Measurements from ENCODE around the gene SLC38A11. TPM values are rescaled to one million over a fixed set of nuclear protein-coding genes. Genes with fewer than 3 reads are reported as not detected.
"Not testable (repeated sequence)": the region's sequence is repeated elsewhere in the genome, so short reads cannot be mapped to it uniquely, and the experiment has no call there.

The SLC38A11 gene
- total RNA-seq, 1 experiment from 2014 or later = not detected

DNA sequence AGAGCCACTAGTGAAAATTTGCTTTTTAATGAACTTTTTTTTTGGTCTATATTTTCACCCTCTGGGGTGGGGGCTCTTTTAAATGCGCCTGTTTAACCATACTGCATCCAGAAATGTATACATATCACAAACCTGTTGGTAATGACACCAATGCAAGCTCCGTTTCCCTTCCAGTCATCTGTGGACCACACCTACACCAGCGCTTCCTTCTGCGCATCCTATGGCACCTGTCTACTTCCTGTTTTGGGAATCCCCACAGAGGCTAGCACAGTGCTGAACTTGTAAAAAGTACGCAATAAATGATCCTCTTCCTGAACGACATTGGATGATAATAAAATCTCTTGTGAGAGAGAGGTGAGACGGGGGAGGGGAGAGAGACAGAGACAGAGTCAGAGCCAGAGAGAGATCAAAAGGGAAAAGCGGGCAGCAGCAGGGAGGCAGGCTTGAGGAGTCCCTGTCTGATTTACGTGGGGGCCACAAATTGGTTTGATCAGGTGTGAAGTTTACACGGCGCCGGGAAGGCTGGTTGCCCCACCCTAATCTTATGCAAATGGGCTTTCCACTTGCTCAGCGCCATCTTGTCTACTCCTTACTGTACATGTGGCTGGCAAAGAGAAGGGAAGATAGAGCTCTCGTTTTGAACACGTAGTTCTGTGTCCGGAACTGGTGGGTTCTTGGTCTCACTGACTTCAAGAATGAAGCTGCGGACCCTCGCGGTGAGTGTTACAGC lies 38.1 kb upstream of the SLC38A11 start:
- no peak for TF ChIP-seq EZH2 (IDR thresholded peaks at IDR 0.05; ENCODE audit: low read depth)
- TF ChIP-seq, protein P1, sequence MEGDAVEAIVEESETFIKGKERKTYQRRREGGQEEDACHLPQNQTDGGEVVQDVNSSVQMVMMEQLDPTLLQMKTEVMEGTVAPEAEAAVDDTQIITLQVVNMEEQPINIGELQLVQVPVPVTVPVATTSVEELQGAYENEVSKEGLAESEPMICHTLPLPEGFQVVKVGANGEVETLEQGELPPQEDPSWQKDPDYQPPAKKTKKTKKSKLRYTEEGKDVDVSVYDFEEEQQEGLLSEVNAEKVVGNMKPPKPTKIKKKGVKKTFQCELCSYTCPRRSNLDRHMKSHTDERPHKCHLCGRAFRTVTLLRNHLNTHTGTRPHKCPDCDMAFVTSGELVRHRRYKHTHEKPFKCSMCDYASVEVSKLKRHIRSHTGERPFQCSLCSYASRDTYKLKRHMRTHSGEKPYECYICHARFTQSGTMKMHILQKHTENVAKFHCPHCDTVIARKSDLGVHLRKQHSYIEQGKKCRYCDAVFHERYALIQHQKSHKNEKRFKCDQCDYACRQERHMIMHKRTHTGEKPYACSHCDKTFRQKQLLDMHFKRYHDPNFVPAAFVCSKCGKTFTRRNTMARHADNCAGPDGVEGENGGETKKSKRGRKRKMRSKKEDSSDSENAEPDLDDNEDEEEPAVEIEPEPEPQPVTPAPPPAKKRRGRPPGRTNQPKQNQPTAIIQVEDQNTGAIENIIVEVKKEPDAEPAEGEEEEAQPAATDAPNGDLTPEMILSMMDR (conservative IDR thresholded peaks at IDR 0.05) = no peak
- Histone ChIP-seq H3K27me3 (ENCODE audit: insufficient read depth, low read depth) (no peaks in the 10 kb centered on the region), H3K4me3 (no peak overlapping the region), H2AFZ (no peak overlapping the region), H3K4me1 (replicated peaks; ENCODE audit: insufficient read depth) (no peaks in the 10 kb centered on the region), H3K79me2 (ENCODE audit: low read depth) (no peaks in the 10 kb centered on the region), H3K27ac (no peak overlapping the region), H4K20me1 (ENCODE audit: insufficient read depth) (no peaks in the 10 kb centered on the region), H3K9me3 (ENCODE audit: insufficient read depth, low read depth) (no peaks in the 10 kb centered on the region), H3K36me3 (ENCODE audit: low read depth) (no peaks in the 10 kb centered on the region), H3K4me2 (no peak overlapping the region), H3F3A (ENCODE audit: insufficient read depth, low read depth) (no peaks in the 10 kb centered on the region), H3K9me2 (ENCODE audit: insufficient read depth) (no peaks in the 10 kb centered on the region)
- POLR2A ChIA-PET (ENCODE audit: unreplicated experiment) = interaction anchor here (0.6 kb wide), 2 partner anchors 117 to 210 kb away, joined by 5 to 6 read pairs; partner anchors contain the start of gene SCN3A
- DNase-seq = no peak
- intact Hi-C loops (cut with micrococcal nuclease; ENCODE audit: unreplicated experiment) = loop anchor here (5.0 kb wide), 1 partner anchor 256 kb away; no protein-coding TSS in a partner anchor
- CTCF ChIA-PET = interaction anchor here (0.5 to 0.8 kb wide), 5 partner anchors 14 to 1134 kb away, joined by 3 to 8 read pairs (median 3); partner anchors contain the start of genes SCN1A and SCN3A
- BruUV-seq (replicated peaks) = no TSS peak

DNA sequence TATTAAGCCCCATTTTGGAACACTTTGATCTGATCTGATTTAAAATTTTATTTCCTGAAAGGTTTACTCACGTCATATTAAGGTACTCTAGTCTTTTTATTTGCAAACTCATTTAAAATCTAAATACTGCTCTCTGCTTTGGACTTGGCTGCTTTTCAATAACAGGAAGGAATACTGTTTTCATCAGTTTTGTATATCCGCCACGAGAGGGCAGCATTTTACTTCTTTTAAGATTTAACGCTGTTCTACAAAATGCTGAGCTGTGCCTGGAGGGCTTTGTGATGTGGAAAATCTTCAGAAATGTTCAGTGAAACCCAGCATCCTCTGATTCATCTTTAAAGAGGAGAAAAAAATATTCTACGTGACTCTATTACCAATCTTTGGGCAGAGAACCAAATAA lies 37.5 kb upstream of the SLC38A11 start:
- DNase-seq = peak; percentile 14 to 64
- Histone ChIP-seq H3K9me3 (ENCODE audit: insufficient read depth, low read depth) (no peaks in the 10 kb centered on the region), H3K36me3 (ENCODE audit: low read depth) (no peaks in the 10 kb centered on the region), H3F3A (ENCODE audit: insufficient read depth, low read depth) (no peaks in the 10 kb centered on the region), H3K4me3 (no peak overlapping the region), H2AFZ (no peak overlapping the region), H3K4me2 (no peak overlapping the region), H3K9me2 (ENCODE audit: insufficient read depth) (no peaks in the 10 kb centered on the region), H3K27ac (no peak overlapping the region), H3K79me2 (ENCODE audit: low read depth) (no peaks in the 10 kb centered on the region), H3K4me1 (replicated peaks; ENCODE audit: insufficient read depth) (no peaks in the 10 kb centered on the region), H4K20me1 (ENCODE audit: insufficient read depth) (no peaks in the 10 kb centered on the region), H3K27me3 (ENCODE audit: insufficient read depth, low read depth) (no peaks in the 10 kb centered on the region)
- TF ChIP-seq, protein P1 (conservative IDR thresholded peaks at IDR 0.05) = peak; percentile 65
- no peak for TF ChIP-seq EZH2 (IDR thresholded peaks at IDR 0.05; ENCODE audit: low read depth)
- ChIA-PET POLR2A (ENCODE audit: unreplicated experiment) (interaction anchor here (0.6 kb wide), 2 partner anchors 116 to 211 kb away, joined by 5 to 6 read pairs; partner anchors contain the start of gene SCN3A), CTCF (interaction anchor here (0.5 to 0.8 kb wide), 4 partner anchors 13 to 1135 kb away, joined by 3 to 8 read pairs (median 3); partner anchors contain the start of genes SCN1A and SCN3A)
- BruUV-seq (replicated peaks) = no TSS peak
- intact Hi-C loops (cut with micrococcal nuclease; ENCODE audit: unreplicated experiment) = loop anchor here (5.0 kb wide), 1 partner anchor 256 kb away; no protein-coding TSS in a partner anchor

DNA sequence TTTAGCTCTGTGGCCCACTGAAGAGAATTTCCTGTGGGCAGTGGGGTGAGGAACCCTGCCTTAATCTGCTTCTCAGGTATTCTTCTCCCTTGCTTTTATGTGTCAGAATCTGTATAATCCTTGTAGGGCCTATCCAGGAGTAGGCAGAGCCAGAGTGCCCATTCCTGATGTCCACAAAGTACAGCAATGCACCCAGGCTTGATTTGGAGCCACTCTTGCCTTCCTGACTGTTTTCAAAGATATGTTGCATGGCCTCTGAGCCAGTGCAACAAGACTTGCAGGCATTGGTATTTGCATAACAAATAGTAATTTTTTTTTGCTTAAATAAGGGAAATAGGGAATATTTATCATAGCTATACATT lies 36.7 kb upstream of the SLC38A11 start:
- H3F3A ChIP-seq (ENCODE audit: insufficient read depth, low read depth); BruUV-seq (replicated peaks); H4K20me1 ChIP-seq (ENCODE audit: insufficient read depth); H3K9me2 ChIP-seq (ENCODE audit: insufficient read depth); H3K4me2 ChIP-seq; POLR2A ChIA-PET (ENCODE audit: unreplicated experiment); H2AFZ ChIP-seq; H3K79me2 ChIP-seq (ENCODE audit: low read depth); CTCF ChIA-PET; H3K27me3 ChIP-seq (ENCODE audit: insufficient read depth, low read depth); DNase-seq; H3K4me3 ChIP-seq; H3K4me1 ChIP-seq (replicated peaks; ENCODE audit: insufficient read depth); H3K27ac ChIP-seq; H3K9me3 ChIP-seq (ENCODE audit: insufficient read depth, low read depth); H3K36me3 ChIP-seq (ENCODE audit: low read depth): not testable (repeated sequence)
- intact Hi-C loops (cut with micrococcal nuclease; ENCODE audit: unreplicated experiment) = loop anchor here (5.0 kb wide), 1 partner anchor 255 kb away; no protein-coding TSS in a partner anchor

DNA sequence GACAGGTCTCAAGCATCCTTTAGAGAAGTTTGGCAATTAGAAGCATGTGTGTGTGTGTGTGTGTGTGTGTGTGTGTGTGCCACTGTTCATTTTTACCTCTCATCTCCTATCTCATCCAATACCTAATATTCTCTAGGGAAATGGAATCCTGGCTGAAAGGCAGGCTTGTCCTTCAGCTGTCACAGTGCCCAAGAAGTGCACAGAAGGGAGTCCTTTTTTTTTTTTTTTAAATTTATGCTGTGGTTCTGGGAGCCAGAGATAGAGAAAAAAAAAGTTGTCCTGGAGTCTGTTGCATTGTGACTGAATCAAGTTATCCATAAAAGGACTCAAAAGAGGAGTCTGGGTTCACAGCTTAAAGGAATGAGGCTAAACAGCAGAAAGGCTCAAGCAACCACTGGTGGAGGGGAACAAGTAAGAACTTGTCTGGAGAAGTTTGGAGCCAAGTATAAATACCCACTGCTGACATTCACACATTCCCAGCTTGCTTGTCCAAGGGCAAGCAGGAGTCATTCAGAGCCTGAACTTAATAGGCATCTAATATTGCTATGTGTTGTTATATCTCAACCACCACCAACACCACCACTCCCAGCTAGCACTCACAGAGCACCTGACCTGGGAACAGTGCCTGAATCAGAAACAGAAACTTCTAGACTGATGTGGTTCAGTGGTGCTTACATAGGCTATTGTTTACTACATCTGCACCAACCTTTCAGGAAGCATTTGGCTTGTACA lies 36.2 kb upstream of the SLC38A11 start:
- POLR2A ChIA-PET (ENCODE audit: unreplicated experiment) = interaction anchor here (0.5 kb wide), 1 partner anchor 57 kb away, joined by 3 read pairs; no protein-coding TSS in a partner anchor
- H3K27me3 ChIP-seq (ENCODE audit: insufficient read depth, low read depth); H2AFZ ChIP-seq; H3K79me2 ChIP-seq (ENCODE audit: low read depth); H3K4me1 ChIP-seq (replicated peaks; ENCODE audit: insufficient read depth); BruUV-seq (replicated peaks); H3F3A ChIP-seq (ENCODE audit: insufficient read depth, low read depth); H3K9me2 ChIP-seq (ENCODE audit: insufficient read depth); H3K9me3 ChIP-seq (ENCODE audit: insufficient read depth, low read depth); H3K36me3 ChIP-seq (ENCODE audit: low read depth); H3K27ac ChIP-seq; H3K4me2 ChIP-seq; DNase-seq; H3K4me3 ChIP-seq; H4K20me1 ChIP-seq (ENCODE audit: insufficient read depth): not testable (repeated sequence)
- intact Hi-C loops (cut with micrococcal nuclease; ENCODE audit: unreplicated experiment) = loop anchor here (5.0 kb wide), 1 partner anchor 254 kb away; no protein-coding TSS in a partner anchor
- CTCF ChIA-PET = interaction anchor here (0.7 kb wide), 1 partner anchor 10 kb away, joined by 4 read pairs; no protein-coding TSS in a partner anchor

DNA sequence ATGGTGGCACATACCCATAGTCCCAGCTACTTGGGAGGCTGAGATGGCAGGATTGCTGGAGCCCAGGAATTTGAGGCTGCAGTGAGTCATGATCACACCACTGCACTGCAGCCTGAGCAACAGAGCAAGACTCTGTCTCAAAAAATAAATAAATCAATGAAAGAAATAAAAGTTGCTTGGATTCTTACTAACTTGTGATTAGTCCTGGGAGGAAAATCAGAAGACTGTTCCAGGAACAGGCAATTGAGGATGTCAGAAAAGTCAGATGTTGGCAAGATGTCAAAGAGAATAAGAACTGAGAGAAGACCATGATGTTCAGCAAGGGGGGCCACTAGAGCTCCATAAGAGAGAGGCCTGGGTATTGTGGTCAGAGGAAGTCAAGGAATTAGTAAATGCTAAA lies 35.6 kb upstream of the SLC38A11 start:
- H3F3A ChIP-seq (ENCODE audit: insufficient read depth, low read depth); H3K9me3 ChIP-seq (ENCODE audit: insufficient read depth, low read depth); DNase-seq; H3K4me1 ChIP-seq (replicated peaks; ENCODE audit: insufficient read depth); H2AFZ ChIP-seq; H3K27ac ChIP-seq; H3K4me2 ChIP-seq; H3K27me3 ChIP-seq (ENCODE audit: insufficient read depth, low read depth); BruUV-seq (replicated peaks); H3K36me3 ChIP-seq (ENCODE audit: low read depth); H3K4me3 ChIP-seq; H3K9me2 ChIP-seq (ENCODE audit: insufficient read depth); H4K20me1 ChIP-seq (ENCODE audit: insufficient read depth); H3K79me2 ChIP-seq (ENCODE audit: low read depth): not testable (repeated sequence)
- CTCF ChIA-PET = interaction anchor here (0.6 to 0.7 kb wide), 2 partner anchors 9 to 271 kb away, joined by 3 to 4 read pairs; no protein-coding TSS in a partner anchor
- intact Hi-C loops (cut with micrococcal nuclease; ENCODE audit: unreplicated experiment) = loop anchor here (5.0 kb wide), 1 partner anchor 254 kb away; no protein-coding TSS in a partner anchor
- POLR2A ChIA-PET (ENCODE audit: unreplicated experiment) = interaction anchor here (0.5 kb wide), 1 partner anchor 57 kb away, joined by 3 read pairs; no protein-coding TSS in a partner anchor

All from PC-9 (cell line).